GM19467 (cell line): ENCODE data around the gene ZNF500.
"Not testable (repeated sequence)": the region's sequence is repeated elsewhere in the genome, so short reads cannot be mapped to it uniquely, and the experiment has no call there.

Source experiments
- ATAC-seq: cut with Tn5 transposase; IDR thresholded peaks from one replicate; pipeline ENCODE4 v1.9.1; 2021; ENCODE audit warnings: mild to moderate bottlenecking, moderate library complexity; ENCODE audit not compliant: unreplicated experiment

Gene ZNF500

GRCh38 chr16:4796982-4797804 lies 30.2 kb upstream of the ZNF500 start:
- no peak for ATAC-seq

GRCh38 chr16:4795828-4796572 lies 29.0 kb upstream of the ZNF500 start:
- ATAC-seq = no peak

- ATAC-seq = no peak
These were observed 28.3 kb upstream of the ZNF500 start, which contains the start of gene SMIM22 for GRCh38 chr16:4795181-4795827. TSS of gene SMIM22 (plus strand) at chr16:4795369. CDS start at chr16:4795735, 366 bp downstream.

GRCh38 chr16:4792951-4793513 lies 26.1 kb upstream of the ZNF500 start:
- ATAC-seq = no peak

GRCh38 chr16:4790871-4791270 lies 23.9 kb upstream of the ZNF500 start:
- ATAC-seq = no peak

GRCh38 chr16:4790261-4790660 lies 23.3 kb upstream of the ZNF500 start:
- ATAC-seq = no peak

GRCh38 chr16:4788910-4789309 lies 21.9 kb upstream of the ZNF500 start:
- ATAC-seq = no peak

- no peak for ATAC-seq
These were observed 21.5 kb upstream of the ZNF500 start for GRCh38 chr16:4788489-4788889.

- no peak for ATAC-seq
These were observed 20.9 kb upstream of the ZNF500 start, which contains the start of gene SEPTIN12 for GRCh38 chr16:4787627-4788482. TSS of gene SEPTIN12 (minus strand) at chr16:4788345. CDS start at chr16:4787645, 700 bp downstream.

GRCh38 chr16:4787068-4787467 lies 20.1 kb upstream of the ZNF500 start:
- no peak for ATAC-seq

- ATAC-seq = no peak
These were observed 18.9 kb upstream of the ZNF500 start for GRCh38 chr16:4785758-4786433.

- not testable (repeated sequence) for ATAC-seq
These were observed 17.6 kb upstream of the ZNF500 start for GRCh38 chr16:4784444-4784987.

- ATAC-seq = no peak
These were observed 17.0 kb upstream of the ZNF500 start for GRCh38 chr16:4783951-4784336.

- no peak for ATAC-seq
These were observed 16.4 kb upstream of the ZNF500 start for GRCh38 chr16:4783251-4783950.

- no peak for ATAC-seq
These were observed 13.3 kb upstream of the ZNF500 start for GRCh38 chr16:4780235-4780634.

GRCh38 chr16:4778050-4778392 lies 11.1 kb upstream of the ZNF500 start:
- ATAC-seq = no peak

GRCh38 chr16:4777339-4778049 lies 10.5 kb upstream of the ZNF500 start:
- ATAC-seq = no peak

- no peak for ATAC-seq
These were observed 9.3 kb upstream of the ZNF500 start for GRCh38 chr16:4776141-4776705.
